Central memory CD8-positive, alpha-beta T cell (primary cell): ENCODE results near the gene RBM20.

Experiments
- ATAC-seq: fragments of 150-1000 bp; cut with Tn5 transposase; replicated peaks from 2 replicates; pipeline ENCODE4 v1.10.0; 2022; ENCODE audit warnings: mild to moderate bottlenecking, moderate FRiP score, moderate number of reproducible peaks; ENCODE audit not compliant: poor library complexity, severe bottlenecking; ENCODE audit errors: extremely low read depth
- DNase-seq, 2 donors: peaks; one replicate each; pipeline ENCODE4 v3.0.0; 2021; ENCODE audit warnings: low spot score in 2 of 2
- H3K27ac Mint-ChIP-seq: one replicate; pipeline ENCODE4 v1.8.0; 2022; ENCODE audit warnings: low read depth, mild to moderate bottlenecking, moderate library complexity, mixed read lengths
- H3K27me3 Mint-ChIP-seq: one replicate; pipeline ENCODE4 v1.8.0; 2022; ENCODE audit warnings: mixed read lengths
- H3K36me3 Mint-ChIP-seq: one replicate; pipeline ENCODE4 v1.8.0; 2022; ENCODE audit warnings: mild to moderate bottlenecking, moderate library complexity, mixed read lengths; ENCODE audit not compliant: insufficient read depth
- H3K4me1 Mint-ChIP-seq: one replicate; pipeline ENCODE4 v1.8.0; 2022; ENCODE audit warnings: mixed read lengths
- H3K4me3 Mint-ChIP-seq: one replicate; pipeline ENCODE4 v1.8.0; 2022; ENCODE audit warnings: mild to moderate bottlenecking, moderate library complexity, mixed read lengths
- H3K9me3 Mint-ChIP-seq: one replicate; pipeline ENCODE4 v1.8.0; 2022; ENCODE audit warnings: mixed read lengths

Gene RBM20

DNA sequence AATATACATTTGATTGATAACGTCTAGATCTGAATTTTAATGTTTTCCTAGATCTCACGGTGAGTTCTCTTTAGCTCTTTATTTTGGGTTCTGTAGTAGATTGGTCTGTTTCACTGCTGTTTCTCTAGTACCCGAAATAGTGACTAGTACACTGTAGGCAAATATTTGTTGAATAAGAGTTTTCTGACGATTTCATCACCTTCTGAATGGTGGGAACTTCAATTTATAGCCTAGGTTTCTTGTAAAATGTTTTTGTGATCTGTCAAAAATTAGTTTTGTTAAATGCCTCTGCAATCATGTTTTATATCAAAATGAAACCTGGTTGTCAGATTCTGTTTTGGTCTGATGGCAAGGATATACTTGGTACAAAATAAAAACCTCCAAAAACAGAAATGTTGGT is 237.8 kb downstream of the RBM20 start:
- Mint-ChIP-seq H3K4me1 (peaks cover 75% of the 10 kb centered on the region), H3K27me3 (no peaks in the 10 kb centered on the region), H3K27ac (peak overlapping the region; percentile 50)

DNA sequence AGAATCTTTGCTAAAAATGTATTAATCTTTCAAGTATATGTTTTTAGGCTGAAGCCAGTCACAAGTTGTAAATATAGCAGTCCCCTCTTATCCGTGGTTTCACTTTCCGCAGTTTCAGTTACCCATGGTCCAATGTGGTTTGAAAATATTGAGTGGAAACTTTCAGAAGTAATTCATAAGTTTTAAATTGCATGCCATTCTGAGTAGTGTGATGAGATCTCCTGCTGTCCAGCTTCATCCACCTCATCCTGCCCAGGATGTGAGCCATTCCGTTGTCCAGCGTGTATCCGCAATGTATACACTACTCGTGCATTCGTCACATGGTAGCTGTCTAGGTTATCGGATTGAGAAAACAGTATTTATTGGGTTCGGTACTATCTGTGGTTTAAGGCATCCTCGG is 239.8 kb downstream of the RBM20 start:
- H3K27me3 Mint-ChIP-seq: no peaks in the 10 kb centered on the region
- no peaks in the 10 kb centered on the region for H3K9me3 Mint-ChIP-seq
- ATAC-seq (no peak), DNase-seq (no peak)
- peaks cover 65% of the 10 kb centered on the region for H3K4me1 Mint-ChIP-seq
- H3K4me3 Mint-ChIP-seq: peak overlapping the region; percentile 65
- peak overlapping the region; percentile 66 for H3K27ac Mint-ChIP-seq
- H3K36me3 Mint-ChIP-seq: peaks cover 67% of the 10 kb centered on the region

More for the DNA sequence above, 237.8 kb downstream of the RBM20 start:
- Mint-ChIP-seq H3K4me3 (peak overlapping the region; percentile 55), H3K9me3 (no peaks in the 10 kb centered on the region), H3K36me3 (peaks cover 59% of the 10 kb centered on the region)
- DNase-seq: no peak
- no peak for ATAC-seq

DNA sequence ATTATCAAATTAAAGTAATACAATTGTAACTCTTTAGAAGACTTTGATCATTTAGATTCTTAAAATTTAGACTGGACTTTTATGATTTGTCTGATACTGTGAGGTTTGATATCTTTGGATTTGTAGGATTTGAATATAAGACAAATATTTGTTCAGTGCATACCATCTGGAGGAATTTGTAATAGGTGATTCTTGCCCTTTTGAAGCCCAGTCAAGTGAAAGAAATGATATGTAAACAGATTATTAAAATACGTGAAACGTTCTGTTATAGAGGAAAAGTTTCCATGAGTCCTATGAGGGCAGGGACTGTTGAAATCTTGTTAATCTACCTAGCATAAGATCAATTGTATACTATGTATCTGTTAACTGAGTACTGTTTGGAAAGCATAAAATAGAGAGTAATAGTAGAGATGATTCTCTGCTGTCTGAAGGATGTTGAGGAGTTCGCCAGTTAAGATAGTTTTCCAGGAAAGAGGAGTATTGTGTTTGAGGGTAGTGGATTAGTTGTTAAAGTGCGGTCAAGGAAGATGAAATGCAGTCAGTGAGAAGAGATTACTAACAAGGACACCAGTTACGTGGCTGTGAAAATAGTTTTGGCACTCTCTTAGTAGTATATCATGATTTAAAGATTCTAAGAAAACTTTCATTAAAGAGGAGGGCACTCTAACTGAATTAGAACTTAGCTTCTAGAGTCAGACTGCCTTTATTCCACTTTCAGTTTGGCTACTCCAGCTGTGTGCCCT is 242.0 kb downstream of the RBM20 start:
- ATAC-seq: peak; percentile 47
- Mint-ChIP-seq H3K4me3 (peak overlapping the region; percentile 33), H3K36me3 (peaks cover 71% of the 10 kb centered on the region), H3K27ac (peak overlapping the region; percentile 56), H3K4me1 (peaks cover 58% of the 10 kb centered on the region), H3K9me3 (no peaks in the 10 kb centered on the region), H3K27me3 (no peaks in the 10 kb centered on the region)
- no peak for DNase-seq

DNA sequence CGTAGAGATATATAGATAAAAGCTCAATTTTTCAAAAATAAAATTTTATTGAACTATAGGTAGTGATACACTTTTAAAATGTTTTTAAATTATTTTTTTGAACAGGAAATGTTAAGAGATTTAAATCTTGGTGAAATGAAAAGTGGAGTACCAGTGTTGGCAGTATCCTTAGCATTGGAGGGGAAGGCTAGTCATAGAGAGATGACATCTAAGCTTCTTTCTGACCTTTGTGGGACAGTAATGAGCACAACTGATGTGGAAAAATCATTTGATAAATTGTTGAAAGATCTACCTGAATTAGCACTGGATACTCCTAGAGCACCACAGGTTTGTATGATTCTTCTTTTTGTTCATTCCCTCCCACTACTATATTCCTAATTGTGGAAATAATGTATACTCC is 243.4 kb downstream of the RBM20 start:
- ATAC-seq (no peak), DNase-seq (no peak)
- Mint-ChIP-seq H3K4me1 (peaks cover 64% of the 10 kb centered on the region), H3K4me3 (peak overlapping the region; percentile 45), H3K36me3 (peaks cover 73% of the 10 kb centered on the region), H3K9me3 (no peaks in the 10 kb centered on the region), H3K27me3 (no peaks in the 10 kb centered on the region), H3K27ac (peak overlapping the region; percentile 57)
